Activated CD4-positive, CD25-positive, alpha-beta regulatory T cell treated with anti-CD3 and anti-CD28 coated beads, Interleukin-2, amount 50 U/mL, for 72 hours (primary cell): ENCODE data around the gene LMF2.
A peak's percentile ranks its signal among the peaks of the same experiment; 100 is the strongest.

Source experiments
- DNase-seq: peaks from one replicate; pipeline ENCODE4 v3.0.0; 2021

Gene LMF2

GRCh38 chr22:50481045-50481439 is 26.5 kb downstream of the LMF2 start:
- DNase-seq = no peak

GRCh38 chr22:50479721-50480120 is 27.8 kb downstream of the LMF2 start:
- DNase-seq = no peak

DNA sequence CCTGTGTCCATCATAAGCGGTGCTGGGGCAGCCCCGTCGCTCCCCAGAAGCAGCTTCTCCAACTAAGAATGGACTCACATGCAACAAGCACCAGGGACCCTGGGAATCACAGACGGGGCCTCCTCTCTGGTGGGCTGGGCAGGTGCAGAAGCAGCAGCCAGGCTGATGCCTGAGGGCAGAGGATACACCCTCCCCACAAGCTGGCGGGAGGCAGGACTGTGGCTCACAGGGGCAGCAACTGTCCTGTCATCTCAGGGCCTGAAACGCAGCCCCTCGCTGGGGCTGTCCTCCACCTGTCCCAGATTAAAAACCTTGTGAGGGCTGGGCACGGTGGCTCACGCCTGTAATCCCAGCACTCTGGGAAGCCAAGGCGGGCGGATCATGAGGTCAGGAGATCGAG is 29.6 kb downstream of the LMF2 start:
- no peak for DNase-seq

- no peak for DNase-seq
Measured at GRCh38 chr22:50476868-50477267, 30.6 kb downstream of the LMF2 start.

DNA sequence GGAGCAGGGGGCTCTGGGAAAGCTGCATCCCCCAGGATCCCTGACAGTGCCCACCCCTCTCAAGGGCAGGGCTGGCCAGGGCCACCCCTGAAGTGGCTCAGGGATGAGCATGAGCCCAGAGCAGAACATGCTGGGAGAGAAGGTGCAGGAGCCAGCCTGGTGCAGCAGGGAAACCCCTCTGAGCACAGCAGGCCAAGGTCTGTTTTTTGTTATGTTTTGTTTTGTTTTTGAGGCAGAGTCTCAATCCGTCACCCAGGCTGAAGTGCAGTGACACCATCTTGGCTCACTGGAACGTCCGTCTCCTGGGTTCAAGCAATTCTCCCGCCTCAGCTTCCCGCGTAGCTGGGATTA is 31.9 kb downstream of the LMF2 start:
- DNase-seq = no peak

DNA sequence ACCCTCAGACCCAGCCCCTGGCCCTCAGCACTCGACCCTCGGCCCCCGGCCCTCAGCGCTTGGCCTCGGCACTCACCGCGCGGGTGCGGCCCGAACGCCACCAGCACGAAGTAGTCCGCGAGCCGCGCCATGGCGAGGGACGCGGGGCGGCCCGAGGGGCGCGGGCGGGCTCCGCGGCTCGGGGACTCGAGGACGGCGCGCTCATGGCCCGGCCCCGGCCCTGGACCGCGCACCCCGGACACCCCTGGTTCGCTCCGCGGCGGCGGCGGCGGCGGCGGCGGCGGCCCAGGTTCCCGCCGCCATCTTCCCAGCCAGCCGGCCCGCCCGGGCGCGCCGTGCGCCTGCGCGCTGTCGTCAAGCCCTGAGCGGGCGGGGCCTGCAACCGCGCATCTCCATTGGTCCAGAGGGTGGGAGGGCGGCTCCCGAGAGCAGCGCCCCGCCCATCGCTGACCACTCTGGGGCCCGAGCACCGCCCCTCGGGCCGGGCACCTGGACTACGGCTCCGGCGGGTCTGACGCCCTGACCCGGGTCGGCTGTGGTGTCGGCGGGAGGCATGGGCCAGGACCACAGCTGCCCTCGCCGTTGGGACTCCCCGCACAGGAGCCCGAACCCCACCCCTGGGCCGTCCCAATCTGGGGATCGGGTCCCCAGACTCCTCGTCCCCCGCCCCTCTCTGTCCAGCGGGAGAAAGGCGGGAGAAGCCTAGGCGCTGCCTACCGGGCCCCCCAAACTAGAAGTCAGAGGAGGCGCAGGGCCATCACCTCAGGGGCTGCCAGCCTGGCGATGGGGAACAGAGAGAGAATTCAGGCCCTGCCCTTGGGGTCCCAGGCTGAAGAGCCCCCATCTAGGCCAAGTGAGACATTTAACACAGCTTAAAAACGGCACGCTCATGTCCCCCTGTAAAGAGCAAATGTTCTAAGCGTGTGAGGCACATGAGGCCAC is 32.5 kb downstream of the LMF2 start, which contains the start of gene SBF1:
Gene SBF1 (minus strand): TSS at position 326 of the 942 bp plus-strand sequence. CDS start 195 bp downstream, at position 131.
- peak; percentile 94 for DNase-seq

DNA sequence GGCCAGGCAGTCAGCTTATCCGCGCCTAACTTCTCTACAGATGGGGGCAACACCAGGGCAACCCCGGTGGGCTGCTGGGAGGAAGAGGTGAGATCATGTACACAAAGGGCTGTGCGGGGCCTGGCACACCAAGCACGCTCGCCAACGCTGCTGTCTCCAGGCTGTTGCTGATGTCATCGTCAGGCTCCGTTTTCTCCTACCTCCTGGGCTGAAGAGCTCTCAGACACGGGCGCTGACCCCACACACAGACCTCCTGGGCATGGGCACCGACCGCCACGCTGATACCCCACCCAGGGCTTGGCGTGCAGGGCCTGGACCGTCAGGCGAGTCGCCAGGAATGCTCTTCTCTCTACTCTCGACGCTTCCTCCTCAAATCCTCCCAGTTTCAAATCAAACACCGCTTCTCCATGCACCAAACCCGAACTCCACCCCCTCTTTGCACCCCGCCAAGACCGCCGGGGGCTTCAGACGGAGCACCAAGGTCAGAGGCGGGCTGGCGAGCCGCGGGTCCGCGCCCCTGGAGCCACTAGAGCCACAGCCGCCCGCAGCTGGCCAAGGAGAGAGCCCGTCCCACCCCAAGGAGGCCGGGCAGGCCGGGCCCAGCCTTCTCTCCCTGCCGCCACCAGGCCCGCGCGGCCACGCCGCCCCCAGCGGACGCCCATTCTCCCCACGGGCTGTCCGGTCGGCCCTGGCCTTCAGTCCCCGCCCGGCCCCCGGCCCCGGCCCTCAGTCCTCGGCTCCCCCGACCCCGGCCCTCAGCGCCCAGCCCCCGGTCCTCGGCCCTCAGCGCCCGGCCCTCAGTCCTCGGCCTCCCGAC is 33.4 kb downstream of the LMF2 start:
- no peak for DNase-seq

- DNase-seq = no peak
Measured at GRCh38 chr22:50473088-50473487, 34.4 kb downstream of the LMF2 start.

DNA sequence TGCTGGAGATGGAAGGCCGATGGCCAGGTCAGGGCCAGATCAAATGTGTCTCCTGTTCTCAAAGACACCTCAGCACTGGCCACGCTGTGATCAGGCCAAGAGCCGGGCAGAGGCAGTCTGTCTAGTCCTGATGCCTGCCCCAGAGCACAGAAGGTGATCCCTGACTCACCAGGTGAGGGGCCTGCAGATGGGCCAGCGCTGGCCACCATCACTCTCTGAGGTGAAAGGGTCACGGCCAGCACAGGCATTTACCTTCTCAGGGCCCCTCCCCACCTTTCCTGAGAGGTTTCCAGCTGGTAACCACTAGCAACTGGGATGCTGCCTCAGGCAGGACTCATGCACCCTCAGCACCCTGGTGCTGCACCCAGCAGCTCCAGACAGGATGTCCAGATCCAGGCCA is 35.5 kb downstream of the LMF2 start:
- DNase-seq = no peak

- no peak for DNase-seq
Measured at GRCh38 chr22:50471197-50471847, 36.2 kb downstream of the LMF2 start.

DNA sequence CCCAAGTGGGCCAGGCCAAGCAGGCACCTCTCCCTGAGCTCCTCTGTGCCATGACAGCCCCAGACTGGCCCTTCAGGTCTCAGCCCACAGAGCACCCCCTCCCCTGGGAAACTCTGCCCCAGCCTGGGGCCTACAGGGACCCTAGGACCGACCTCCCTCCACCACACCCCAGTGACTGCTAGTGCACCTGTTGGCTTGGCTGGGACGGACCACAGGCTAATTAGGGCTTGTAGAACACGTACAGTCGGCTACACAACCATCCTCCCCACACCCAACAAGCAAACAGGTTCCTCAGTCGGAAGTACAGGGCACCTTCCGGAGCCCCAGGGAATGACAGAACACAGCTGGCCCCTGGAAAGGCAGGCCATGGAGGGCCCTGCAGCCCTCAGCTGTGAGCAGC is 37.0 kb downstream of the LMF2 start:
- DNase-seq = no peak

DNA sequence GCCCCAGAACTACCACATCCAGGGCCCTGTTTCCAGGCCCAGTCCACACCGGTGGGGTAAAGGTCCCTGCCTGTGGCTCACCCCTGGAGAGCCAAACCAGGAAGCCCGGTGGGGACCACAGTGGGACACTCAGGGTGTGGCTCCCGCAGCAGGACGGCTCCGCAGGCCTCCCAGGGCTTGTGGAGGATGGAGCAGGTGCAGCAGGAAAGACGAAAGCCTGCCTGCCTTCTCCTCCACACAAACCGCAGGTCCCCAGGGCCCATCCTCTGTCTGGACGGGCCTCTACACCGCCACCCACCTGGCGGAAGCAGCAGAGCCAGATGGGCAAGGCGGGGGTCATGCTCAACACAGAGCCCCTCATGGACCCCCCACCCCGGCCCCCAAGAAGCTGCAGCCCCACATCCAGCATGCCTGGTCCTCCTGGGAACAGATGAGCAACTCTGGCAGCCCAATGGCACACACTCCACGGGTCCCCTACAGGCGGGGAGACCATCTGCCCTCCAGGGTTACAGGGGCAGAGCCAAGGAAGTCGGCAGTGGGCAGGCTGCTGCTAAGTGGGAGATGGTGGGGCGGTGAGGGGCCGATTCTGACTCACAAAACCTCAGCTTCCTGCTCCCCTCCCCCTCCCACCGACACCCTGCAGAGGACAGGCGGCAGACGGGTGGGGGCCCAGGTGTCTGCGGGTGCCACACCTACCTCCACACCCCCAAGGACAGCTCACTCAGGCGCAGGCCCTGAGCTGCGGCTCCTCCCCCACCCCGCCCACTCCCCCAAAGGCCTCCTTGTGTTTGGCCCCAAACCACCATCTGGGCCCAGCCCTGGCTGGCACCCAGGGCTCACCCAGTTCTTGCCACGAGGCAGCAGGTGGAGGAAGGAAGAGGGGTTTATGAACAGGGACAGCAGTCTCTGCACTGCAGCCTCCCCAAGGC is 37.9 kb downstream of the LMF2 start:
- peak; percentile 86 for DNase-seq

GRCh38 chr22:50468626-50469025 is 38.9 kb downstream of the LMF2 start:
- no peak for DNase-seq

DNA sequence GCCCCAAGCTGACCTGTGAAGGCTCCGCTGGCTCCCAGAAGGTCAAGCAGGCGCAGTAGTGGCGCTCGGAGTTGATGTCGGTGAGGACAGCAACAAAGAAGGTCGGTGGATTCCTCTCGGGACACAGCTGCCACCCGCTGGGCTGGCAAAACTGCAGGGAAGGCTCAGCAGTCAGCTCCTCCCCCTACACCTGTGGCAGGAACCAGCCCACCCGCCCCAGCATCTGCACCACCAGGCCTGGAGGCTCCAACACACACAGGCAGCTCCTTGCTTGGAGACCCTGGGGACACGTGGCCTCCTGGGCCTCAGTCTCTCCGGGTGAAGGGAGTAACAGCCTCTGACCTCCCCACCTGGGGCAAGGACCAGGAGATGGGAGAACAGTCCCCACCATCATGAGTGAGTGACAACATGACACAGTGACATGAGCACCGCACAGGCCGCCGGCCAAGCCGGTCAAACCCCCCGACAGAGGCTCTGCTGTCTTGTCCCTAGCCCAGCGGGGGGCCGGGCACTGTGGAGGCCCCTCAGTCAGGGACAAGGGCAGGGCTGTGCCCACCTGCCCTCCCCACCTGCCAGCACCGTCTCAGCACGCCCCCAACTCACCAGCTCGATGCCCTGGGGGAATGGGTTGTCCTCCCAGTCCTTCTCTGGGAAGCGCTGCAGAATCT is 39.6 kb downstream of the LMF2 start:
- no peak for DNase-seq

- no peak for DNase-seq
Measured at GRCh38 chr22:50467341-50467740, 40.2 kb downstream of the LMF2 start.

DNA sequence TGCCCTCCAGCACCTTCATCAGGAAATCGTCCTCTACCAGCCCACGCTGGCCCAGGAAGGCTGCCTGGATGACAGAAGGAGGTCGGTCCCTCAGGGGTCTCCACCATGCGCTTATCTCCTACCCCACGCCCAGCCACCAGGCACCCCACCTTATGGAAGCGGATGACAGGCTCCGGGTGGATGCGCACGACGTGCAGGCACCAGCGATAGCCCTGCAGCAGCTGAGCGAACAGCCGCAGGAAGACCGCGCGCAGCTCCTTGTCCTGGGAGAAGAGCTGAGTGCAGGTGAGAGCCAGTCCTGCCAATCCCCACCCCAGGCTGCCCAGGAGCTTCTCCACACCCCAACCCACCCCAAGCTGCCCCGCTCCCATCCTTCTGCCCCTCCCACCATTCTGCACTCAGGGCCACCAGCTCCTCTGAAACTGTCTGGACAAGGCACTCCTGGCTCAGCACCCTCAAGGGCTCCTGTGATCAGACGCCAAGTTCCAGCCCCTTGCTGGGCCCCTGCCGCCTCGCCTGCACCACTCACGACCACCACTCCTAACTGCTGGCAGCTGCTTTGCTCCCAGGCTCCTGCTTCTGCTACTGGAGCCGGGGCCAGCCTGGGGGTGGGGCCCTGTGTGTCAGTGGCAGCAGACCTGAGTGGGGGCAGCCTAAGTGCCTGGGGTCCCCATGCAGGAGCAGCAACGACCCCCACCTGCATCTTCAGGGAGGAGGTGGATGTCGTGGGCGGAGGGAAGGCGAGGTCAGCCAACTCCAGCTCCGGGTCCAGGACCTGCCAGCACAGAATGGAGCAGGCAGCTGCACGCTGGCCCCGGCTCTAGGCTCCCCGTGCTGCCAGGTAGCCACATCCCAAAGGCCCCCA is 42.2 kb downstream of the LMF2 start:
- DNase-seq = no peak

GRCh38 chr22:50464451-50464850 is 43.1 kb downstream of the LMF2 start:
- DNase-seq = no peak

DNA sequence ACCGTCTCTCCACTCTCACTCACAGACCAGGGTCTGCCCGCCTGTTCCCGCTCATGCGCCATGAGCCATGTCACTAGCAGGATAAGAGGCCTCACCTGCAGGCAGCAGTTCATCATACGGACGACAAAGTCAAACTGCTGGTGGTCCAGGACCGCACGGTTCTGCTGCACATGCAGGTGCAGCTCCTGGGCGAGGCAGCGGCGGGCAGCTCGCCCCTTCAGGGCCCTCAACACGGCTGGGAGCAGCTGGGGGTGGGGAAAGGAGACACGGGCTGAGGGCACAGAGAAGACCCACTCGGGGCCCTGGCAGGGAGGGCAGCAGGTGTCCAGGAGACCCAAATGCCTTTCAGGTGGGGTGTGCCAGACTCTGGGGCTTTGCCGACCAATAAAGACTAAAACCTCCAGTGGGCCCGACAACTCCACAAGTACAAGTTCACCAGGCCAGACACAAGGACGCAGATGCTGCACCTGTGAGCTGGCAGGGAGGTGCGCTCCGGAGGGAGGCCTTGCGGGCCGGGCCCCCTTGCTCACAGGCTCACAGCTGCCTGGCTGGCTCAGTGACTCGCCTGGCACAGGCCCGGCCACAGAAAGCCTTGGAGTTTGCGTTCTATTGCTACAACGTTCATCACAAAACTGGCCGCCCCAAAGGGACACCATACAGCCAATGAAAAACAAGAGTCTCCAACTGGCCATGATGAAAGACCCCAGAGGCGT is 44.2 kb downstream of the LMF2 start:
- DNase-seq = no peak

- no peak for DNase-seq
Measured at GRCh38 chr22:50461979-50462540, 45.4 kb downstream of the LMF2 start.

- DNase-seq = no peak
Measured at GRCh38 chr22:50461536-50461935, 46.0 kb downstream of the LMF2 start.
